NCI-H2107 treated with DMSO at 0.1 percent for 48 hours (cell line): ENCODE results near the gene DCP1B.

ENCODE experiments used
- DNase-seq: peaks from one replicate; lab custom pipeline; 2025; ENCODE audit not compliant: unreplicated experiment; lab: John Stamatoyannopoulos, UW

Gene DCP1B

GRCh38 chr12:1906579-1906978 is 97.7 kb downstream of the DCP1B start:
- no peak for DNase-seq

GRCh38 chr12:1904875-1905274 is 99.4 kb downstream of the DCP1B start:
- no peak for DNase-seq

GRCh38 chr12:1896964-1897363 is 107.3 kb downstream of the DCP1B start:
- no peak for DNase-seq
